ENCODE results near the gene MORC2.

Gene MORC2

GRCh38 chr22:30876221-30876751 is 92.3 kb downstream of the MORC2 start:
- in situ Hi-C loops (cut with MboI; ENCODE audit: low pct_unique_long_range_greater_than_20kb, low sequenced_read_pairs, unreplicated experiment): loop anchor here (25.0 kb wide), 1 partner anchor 239 kb away; the partner anchor contains the start of gene SLC35E4
- DNase-seq (ENCODE audit: low spot score): no peak
- no peak for TF ChIP-seq CTCF (IDR thresholded peaks at IDR 0.05; ENCODE audit: extremely low read depth, insufficient read depth, missing control alignments)

- in situ Hi-C loops (cut with MboI; ENCODE audit: low pct_unique_long_range_greater_than_20kb, low sequenced_read_pairs, unreplicated experiment): loop anchor here (25.0 kb wide), 1 partner anchor 238 kb away; the partner anchor contains the start of gene SLC35E4
- no peak for DNase-seq (ENCODE audit: low spot score)
- no peak for TF ChIP-seq CTCF (IDR thresholded peaks at IDR 0.05; ENCODE audit: extremely low read depth, insufficient read depth, missing control alignments)
Measured at GRCh38 chr22:30875481-30876215, 92.9 kb downstream of the MORC2 start.
